HG02884 (cell line): ENCODE measurements around the gene VEGFA.
"Not testable (repeated sequence)": the region's sequence is repeated elsewhere in the genome, so short reads cannot be mapped to it uniquely, and the experiment has no call there.

Source experiments
- ATAC-seq: cut with Tn5 transposase; IDR thresholded peaks from one replicate; pipeline ENCODE4 v1.9.1; 2021; ENCODE audit warnings: mild to moderate bottlenecking, moderate library complexity; ENCODE audit not compliant: unreplicated experiment

VEGFA gene

GRCh38 chr6:43818973-43819372, 49.0 kb downstream of the VEGFA start:
- ATAC-seq: not testable (repeated sequence)

- ATAC-seq: no peak
These were observed 49.9 kb downstream of the VEGFA start for GRCh38 chr6:43819958-43820357.

- no peak for ATAC-seq
These were observed 50.5 kb downstream of the VEGFA start for GRCh38 chr6:43820486-43820885.

DNA sequence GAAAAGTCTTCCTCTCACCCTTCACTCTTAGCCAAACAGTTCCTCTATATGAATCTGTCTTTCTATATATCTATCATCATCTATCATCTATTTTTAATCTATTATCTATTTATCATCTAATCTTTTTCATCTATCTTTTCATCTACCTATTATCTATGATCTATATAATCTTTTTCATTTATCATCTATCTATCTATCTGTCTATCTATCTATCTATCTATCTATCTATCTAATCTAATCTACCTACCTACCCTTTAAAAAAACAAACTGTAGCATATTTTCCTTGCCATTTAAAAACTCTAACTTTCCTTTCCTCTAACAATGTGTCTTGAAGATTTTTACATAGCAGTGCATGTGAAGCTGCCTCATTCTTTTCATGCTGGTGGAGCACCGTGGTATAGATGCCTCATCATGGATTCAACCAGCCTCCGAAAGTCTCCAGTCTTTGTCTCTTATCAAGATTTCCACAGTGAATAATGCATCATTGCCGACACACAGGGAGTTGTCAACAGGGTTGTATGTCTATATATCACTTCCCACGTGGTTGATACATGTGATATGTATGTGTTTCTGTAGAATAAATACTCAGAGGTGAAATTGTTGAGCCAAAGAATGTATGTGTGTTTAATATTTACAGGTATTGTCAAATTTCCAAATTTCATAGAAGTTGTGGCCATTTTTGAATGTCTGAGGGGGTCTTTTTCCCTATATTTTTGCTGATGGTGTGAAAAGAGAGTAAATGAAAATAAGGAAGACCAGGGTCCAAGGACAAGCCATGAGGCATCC, 51.3 kb downstream of the VEGFA start:
- ATAC-seq: no peak

- ATAC-seq: no peak
These were observed 53.4 kb downstream of the VEGFA start for GRCh38 chr6:43823390-43823789.

DNA sequence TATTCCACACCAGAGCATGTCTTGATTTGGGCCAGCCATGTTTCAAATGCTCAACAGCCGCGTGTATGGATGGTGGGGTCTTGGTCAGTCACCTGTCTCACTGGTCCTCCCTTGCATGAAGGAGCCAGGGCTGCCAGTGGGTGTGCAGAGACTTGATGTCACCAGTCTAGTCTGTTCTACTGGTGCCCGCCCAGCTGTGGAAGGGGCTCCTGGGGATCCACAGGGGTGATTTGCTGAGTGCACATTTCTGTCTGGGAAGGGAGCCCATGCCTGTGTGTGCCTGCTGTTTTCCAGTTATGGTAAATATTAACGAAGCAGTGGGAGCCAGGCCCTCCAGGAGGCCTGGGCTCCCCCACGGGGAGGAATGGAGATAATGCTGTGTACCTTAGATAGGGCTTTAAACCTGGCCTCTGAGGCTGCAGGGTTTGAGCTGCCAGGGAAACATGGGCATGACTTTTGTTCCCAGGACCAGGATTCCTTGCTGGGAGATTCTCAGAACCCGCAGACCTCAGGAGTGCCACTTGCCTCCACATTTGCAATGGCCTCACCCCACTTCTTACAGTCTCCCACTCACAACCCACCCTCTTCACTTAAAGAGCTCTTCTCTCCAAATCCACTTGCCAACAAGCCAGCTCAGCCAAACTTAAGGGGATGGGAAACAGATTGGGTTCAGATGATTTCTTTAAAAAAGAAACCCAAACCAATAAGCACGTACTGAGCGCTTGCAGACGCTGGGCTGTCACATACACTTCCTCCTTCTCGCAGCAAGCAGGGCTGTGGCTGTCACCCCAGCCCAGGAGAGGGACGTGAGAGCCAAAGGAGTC, 54.1 kb downstream of the VEGFA start:
- ATAC-seq: no peak

DNA sequence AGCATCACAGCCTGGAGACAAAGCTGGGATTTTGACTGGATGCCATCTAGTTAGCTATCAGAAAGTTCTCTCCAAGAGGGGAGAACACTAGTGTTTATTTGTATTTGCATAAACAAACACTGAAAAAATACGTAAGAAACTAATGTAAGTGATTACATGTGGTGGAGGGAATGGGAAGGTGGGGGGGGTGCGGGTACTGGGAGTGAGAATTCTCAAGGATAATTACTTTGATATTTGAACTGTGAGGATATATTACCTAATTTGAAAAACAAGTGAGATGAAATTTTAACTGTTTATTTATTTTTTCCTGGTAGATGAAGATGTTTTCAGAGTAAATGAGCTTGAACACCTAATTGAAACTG, 54.7 kb downstream of the VEGFA start:
- ATAC-seq: no peak

- no peak for ATAC-seq
These were observed 55.4 kb downstream of the VEGFA start for GRCh38 chr6:43825187-43826115.

- no peak for ATAC-seq
These were observed 56.7 kb downstream of the VEGFA start for GRCh38 chr6:43826730-43827129.

- no peak for ATAC-seq
These were observed 57.9 kb downstream of the VEGFA start for GRCh38 chr6:43827898-43828297.

- no peak for ATAC-seq
These were observed 58.7 kb downstream of the VEGFA start for GRCh38 chr6:43828711-43829110.

- no peak for ATAC-seq
These were observed 59.5 kb downstream of the VEGFA start for GRCh38 chr6:43829470-43829869.

DNA sequence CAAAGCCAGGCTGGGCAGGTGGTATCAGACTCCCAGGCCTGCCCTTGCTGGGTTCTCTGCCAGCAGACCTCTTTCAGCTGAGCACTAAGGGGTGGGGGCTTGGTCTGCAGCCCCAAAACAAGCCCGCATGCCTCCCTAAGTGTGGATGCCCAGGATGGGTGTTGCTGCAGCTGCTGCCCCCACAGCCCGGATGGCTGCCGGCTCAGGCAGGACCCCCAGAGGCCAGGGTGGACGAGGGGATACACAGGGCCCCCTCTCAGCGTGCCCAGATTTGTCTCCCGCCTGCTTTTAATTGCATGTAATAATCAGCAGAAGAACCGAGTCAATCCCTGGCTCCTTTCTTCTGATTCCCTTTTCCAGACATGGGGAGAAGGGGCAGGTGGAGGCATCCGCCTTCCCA, 60.8 kb downstream of the VEGFA start:
- no peak for ATAC-seq

DNA sequence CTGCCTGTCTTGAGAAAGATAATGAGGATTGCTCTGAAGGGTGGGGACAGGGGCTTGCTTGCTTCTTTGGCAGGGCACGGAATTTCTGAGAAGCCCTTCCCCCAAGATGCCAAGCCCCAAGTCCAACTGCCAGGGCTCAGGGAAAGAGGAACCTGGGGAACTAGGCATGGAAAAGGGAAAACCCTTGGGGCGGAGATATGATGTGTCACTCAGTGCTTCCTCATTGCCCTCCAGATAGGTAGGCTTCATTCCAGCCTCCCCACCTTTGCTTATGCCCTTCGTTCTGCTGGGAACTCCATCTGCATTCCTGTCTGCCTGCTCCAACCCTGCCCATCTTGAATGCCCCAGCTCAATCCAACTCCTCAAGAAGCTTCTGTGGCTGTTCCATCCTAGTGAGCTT, 61.2 kb downstream of the VEGFA start:
- no peak for ATAC-seq

- no peak for ATAC-seq
These were observed 63.4 kb downstream of the VEGFA start for GRCh38 chr6:43833223-43833995.

- no peak for ATAC-seq
These were observed 64.0 kb downstream of the VEGFA start for GRCh38 chr6:43833996-43834390.

GRCh38 chr6:43834528-43835155, 64.6 kb downstream of the VEGFA start:
- ATAC-seq: no peak

DNA sequence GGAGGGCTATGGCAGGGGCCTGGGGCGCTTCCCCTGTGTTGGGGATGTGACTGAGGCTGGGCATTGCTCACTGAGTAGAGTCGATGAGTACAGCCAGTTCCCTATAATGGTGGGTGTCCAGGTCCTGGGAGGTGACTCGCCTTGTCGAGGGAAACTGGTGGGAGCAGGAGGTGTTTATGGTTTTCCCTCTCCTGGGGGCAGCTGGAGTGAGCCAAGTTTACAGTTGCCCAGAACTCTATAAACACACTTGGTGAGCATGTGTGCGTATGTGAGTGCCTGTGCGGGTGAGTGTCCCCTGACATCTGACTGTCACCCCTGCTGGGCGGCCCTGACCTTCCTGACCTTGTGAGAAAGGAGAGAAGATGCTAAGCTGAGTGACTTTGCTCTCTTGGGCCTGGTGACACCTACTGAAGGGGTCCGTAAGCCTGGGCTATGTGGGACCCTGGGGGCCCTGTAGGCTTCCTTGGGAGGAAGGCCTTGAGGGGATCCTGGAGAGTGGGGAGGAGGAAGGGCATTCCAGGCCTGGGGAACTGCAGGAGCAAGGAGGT, 65.9 kb downstream of the VEGFA start:
- no peak for ATAC-seq
